GM18951 (cell line): Measurements from ENCODE around the gene ADGRG2.
"Not testable (repeated sequence)": the region's sequence is repeated elsewhere in the genome, so short reads cannot be mapped to it uniquely, and the experiment has no call there.

Experiments
- POLR2A ChIP-seq: IDR thresholded peaks from 4 replicates; pipeline ENCODE4 v1.6.1; 2011; ENCODE audit warnings: mild to moderate bottlenecking; ENCODE audit not compliant: insufficient read length, insufficient read depth; ENCODE audit errors: extremely low read depth
- in situ Hi-C: fragments of 300-500 bp; cut with MboI; formaldehyde crosslinking; loops from one replicate; pipeline ENCODE4 v1.12.0; 2022; ENCODE audit warnings: low sequenced_read_pairs, mixed read lengths, inconsistent platforms; ENCODE audit not compliant: unreplicated experiment

ADGRG2 gene

DNA sequence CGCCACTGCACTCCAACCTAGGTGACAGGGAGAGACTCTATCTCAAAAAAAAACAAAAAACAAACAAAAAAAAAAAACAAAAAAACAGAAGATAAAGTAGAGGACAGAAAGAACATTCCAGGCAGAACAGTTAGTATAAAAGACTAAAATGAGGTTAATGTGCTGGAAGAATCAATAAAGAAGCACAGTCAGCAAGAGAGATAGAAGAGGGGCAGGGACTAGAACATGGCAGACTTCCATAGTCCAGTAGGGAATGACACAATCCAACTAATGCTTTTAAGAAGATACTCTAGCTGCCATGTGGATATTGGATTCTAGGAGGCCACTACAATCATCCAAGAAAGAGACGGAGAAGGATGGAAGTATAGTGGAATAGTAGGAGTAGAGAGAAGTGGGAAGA is 11.6 kb downstream of the ADGRG2 start:
- no peak for TF ChIP-seq POLR2A
- in situ Hi-C loops, result no loop called here

DNA sequence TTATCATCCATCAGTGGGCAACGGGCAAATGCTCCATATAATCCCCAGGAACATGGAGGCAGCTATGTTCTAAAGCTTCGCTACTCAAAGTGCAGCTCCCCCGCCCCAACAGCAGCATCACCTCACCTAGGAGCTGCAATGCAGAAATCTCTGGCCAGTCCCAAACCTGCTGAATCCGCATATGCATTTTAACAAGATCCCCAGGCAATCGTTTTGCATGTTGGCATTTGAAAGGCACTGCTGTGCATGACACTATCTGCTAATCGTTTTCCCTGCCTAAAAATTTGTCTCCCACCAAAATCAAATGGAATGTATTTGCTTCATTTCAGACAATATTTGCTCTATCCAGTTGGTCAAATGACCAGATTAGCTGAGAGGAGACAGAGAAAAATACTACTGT is 15.2 kb downstream of the ADGRG2 start:
- no peak for TF ChIP-seq POLR2A
- in situ Hi-C loops, result no loop called here

DNA sequence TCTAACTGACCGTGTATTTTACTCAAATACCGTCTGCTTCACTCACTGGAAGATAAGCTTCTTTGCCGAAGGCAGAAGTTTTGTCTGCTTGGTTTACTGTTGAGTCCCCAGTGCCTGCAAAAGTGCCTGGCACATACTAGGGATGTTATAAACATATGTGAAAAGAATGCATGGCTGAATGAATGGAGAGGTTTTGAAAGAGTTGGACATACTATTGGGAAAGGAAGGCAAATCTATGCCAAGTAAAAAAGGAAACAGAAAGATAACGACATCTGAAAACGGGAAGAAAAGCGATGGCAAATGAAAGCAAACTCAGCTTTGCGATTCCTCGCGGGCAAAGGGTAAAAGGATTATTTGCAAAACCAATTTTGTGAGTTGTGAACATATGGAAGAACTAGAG is 21.7 kb downstream of the ADGRG2 start:
- no peak for TF ChIP-seq POLR2A
- in situ Hi-C loops, result no loop called here

DNA sequence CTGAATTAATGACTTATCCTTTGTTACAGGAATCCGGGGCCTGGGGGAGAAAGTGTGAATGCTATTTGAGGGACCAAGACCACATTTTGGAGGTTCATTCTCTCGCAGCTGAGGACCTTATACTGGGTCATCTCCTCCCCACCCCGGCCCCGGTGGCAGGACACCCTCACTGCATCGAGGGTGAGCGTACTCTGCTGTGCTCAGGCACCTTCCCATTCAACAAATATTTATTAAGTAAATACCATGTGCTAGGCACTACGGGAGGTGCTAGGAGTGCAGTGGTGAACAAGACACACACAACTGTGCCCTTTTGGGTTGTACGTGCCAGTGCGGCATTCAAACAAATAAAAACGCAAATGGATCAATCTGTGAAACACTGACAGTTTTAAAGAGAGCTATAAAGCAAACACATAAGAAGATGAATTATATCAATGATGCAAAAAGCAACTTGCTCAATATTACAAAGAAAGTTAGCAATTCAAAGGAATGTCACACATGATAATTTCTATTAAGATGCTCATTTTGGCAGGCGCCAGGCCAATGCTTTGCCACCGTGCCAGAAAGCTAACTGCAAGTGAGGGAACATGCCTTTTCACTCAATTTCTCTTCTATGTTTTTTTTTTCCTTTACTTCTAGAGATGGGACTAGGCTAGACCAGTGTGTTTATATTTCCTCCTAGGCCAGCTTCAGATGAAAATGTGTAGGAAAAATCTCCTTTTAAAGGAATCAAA is 24.6 kb downstream of the ADGRG2 start:
- TF ChIP-seq POLR2A, result no peak
- in situ Hi-C loops, result no loop called here

DNA sequence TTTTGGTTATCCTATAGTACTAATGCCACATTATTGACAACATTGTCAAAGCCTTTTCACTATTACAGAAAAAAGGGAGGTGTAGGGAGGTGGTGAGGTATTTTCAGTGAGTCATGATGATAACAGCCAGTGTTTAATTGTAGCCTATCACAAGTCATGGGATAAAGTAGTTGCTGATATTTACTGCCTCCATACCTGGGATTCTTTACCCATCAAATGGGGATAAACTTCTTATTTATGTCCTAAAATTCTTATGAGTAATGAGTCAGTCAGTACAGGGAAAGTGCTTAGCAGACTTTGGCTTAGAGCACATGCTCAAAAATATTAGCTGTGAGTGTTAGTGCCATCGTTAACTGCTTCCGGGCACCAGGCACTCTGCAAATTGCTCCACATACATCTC is 25.7 kb downstream of the ADGRG2 start:
- TF ChIP-seq POLR2A, result no peak
- in situ Hi-C loops, result no loop called here

DNA sequence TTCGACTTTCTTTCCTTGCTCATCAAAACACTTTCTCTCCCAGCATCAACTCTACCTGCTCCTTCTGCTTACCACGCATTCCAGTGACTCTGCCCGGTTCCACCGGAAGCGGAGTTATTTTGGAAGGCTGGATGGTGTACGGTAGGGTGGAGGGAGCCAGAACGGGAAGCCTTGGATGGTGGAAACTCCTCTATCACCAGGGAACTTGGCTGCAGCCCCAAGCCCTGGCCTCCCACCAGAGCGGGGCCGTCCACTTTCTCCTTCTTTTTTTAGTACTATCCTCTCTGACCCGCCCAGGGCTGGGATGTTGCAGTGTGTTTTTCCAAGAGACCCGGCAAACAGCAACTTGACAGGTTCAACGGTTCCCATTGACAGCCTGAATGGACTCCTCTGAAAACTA is 27.6 kb downstream of the ADGRG2 start:
- in situ Hi-C loops, result no loop called here
- no peak for TF ChIP-seq POLR2A

DNA sequence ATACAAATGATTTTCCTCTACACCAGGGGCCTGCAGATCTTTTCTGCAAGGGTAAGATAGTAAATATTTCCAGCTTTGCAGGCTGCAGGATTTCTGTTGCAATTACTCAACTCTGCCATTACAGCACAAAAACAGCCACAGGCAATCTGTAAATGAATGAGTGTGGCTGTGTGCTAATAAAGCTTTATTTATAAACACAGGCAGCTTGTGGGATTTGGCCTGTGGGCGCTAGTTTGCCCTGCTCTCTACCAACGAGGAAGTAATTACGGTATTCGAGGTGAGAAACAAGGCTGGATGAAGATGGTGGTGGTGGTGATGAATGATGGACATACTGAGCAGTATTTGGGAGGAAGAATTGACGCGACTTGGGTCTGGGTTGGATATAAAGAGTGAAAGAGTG is 30.7 kb downstream of the ADGRG2 start:
- no peak for TF ChIP-seq POLR2A
- in situ Hi-C loops, result no loop called here

DNA sequence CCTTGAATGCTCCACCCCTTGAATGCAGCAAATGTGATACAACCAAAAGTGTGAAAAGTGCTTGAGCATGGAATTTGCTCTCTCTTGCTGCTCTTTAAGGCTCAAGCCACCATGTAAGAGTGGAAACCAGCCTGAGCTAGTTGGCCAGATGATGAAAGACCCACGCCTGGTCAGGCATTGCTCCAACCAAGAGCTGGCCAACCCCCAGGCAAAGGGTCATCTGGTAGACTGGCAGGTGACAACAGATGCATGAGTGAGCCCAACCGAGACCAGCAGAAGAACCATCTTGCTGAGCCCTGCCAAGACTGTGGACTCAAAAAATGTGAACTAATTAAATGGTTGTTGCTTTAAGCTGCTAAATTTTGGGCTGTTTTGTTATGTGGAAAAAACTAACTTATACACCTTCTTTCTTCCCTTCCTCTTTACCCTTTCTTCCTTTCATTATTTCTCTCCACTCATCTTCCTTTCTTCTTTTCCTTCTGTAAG is 32.7 kb downstream of the ADGRG2 start:
- no peak for TF ChIP-seq POLR2A
- in situ Hi-C loops, result no loop called here

DNA sequence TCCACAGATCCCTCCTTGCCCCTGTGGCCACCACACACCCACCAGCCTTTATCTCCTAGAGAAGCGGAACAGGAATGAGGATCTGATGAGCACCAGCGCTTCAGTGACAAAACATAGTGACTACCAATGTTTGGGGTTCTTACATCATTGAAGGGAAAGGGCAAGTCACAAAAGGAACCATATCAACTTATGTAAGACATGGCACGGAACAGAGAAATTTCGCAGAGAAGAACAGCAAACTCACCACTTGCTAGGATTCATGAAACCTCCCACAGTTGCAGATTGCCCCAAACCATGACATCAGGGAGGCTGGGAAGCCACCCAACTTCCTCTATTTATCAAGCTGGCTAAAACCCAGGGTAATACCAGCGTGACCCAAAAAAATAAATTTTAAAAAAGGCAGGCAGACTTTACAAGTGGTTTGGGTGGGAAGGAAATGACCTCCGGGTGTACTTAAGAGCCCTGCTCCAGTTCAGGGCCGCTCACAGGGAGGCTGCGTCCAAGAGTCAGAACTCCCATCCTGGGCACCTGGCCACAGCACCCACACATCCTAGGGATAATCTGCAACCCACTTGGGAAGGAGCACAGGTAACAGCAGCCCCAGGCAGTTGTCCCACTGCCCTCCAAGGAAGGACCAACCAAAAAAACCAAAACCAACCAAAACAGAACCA is 36.0 kb downstream of the ADGRG2 start:
- in situ Hi-C loops, result no loop called here
- TF ChIP-seq POLR2A, result no peak

DNA sequence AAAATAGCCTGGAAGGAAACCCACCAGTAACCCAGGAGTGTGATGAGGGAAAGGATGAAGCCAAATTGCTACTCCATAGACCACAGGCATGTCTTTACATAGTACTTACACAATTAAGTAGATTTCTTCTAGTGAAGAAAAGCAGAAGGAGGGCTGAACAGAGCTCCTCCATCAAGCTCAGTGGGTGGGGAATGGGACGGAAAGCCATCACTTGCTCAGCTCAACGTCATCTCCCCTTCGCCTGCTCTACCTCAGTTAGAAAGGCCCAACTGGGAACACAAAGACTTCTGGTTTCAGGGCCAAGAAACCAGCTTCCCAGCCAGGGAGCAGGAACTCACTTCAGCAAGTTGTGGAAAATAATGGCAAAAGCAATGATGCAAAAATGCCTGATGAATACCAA is 36.6 kb downstream of the ADGRG2 start:
- in situ Hi-C loops, result no loop called here
- TF ChIP-seq POLR2A, result no peak

DNA sequence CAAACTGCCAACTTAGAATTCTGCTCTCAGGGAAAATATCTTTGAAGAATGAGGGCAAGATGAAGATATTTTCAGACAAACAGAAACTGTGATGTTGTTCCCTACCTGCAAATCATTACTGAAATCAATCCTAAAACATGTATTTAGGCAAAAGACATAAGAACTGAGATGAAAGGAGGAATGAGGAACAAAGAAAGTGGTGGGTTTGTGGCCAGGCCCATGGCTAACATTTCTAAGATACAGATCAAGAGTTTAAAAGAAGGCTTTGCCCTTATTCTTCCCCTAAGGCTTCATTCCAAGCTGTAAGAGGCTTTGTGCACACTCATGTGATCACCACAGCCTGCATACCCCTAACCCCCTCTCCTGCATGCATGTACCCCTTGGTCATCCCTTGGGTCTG is 46.5 kb downstream of the ADGRG2 start:
- TF ChIP-seq POLR2A, result no peak
- in situ Hi-C loops, result no loop called here

DNA sequence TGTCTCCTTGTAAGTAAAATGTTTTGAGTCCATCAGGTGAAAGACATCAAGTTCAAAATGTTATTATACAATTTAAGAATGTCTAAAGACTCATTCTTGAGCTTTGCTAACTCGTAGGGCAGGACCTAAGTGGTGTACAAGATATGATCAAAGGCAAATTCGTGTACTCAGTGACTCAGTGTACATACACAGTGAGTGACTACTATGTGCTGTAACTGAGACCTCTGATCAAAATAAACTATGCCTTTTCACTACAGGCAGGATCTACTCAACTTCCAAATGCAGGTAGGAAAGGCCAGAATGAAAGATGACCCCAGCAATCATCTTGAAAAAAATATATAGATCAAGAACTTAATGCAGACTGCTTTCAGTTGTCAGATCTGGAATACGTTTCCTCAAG is 49.9 kb downstream of the ADGRG2 start:
- in situ Hi-C loops, result no loop called here
- TF ChIP-seq POLR2A, result no peak

DNA sequence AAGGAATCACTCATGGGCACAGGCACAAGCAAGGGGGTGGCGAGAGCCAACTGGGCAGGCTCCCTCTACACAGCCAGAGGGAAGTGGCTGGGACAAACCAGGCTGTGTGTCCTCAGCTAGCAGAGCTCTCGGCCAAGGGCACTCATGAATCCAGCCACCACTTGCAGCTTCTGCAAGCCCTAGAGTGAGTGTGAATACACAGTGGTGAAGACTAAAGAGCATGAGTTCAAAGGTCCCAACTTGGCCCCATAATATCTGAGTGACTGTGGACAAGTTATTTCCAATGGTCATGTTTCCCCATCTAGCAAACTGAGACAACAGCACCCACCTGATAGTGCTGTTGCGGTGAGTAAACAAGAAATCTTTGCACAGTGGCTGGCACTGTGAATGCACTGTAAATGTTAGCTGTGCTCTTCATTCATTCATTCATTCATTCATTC is 51.7 kb downstream of the ADGRG2 start:
- in situ Hi-C loops, result no loop called here
- TF ChIP-seq POLR2A, result no peak

DNA sequence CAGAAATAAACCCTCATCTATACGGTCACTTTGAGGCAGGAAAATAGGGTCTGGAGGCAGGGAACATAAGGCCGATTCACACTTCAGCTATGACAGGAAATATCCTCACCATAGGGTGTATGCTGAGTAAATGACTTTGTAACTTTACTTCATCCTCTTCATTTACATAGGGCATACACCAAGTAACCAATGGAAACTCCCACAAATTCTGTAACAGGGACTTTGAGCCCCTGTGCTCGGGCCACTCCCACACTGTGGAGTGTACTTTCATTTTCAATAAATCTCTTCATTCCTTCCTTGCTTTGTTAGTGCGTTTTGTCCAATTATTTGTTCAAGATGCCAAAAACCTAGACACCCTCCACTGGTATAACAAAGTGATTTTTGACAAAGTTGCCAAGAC is 55.3 kb downstream of the ADGRG2 start:
- in situ Hi-C loops, result not testable (repeated sequence)

DNA sequence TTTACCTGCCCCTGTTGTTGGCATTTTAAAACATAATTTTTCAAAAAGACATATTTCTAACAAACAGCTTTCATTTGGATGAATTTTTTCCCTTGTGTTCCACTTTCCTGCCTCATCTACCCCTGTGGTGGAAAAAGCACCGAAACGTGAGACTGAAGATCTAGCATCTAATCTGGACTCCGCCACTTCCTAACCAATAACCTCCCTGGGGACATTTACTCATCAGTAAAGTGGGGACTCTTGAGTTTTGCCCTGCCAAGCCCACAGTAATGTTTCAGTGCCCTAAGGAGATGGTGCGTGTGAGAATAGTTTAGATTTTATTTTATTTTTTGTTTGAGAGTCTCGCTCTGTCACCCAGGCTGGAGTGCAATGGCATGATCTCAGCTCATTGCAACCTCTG is 56.7 kb downstream of the ADGRG2 start:
- in situ Hi-C loops, result no loop called here
- TF ChIP-seq POLR2A, result no peak

DNA sequence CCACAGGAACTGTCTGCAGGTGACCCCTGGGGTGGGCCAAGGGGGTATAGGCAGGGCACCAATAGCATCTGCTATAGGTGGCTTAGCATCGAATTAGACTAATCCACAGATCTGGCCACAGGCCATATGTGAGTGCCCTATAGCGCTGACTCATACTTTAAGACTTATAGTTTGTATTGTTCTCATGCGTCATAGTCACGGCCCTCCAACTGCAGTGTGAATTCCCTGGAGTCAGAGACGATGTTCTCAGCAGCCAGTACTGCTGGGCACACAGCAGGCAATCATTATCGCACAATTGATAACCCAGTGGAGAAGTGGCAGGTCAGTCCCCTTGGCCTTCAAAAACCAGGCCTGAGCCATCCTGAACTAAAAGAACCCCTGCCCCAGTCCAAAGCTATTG is 58.1 kb downstream of the ADGRG2 start:
- in situ Hi-C loops, result no loop called here

More for the DNA sequence above, 58.1 kb downstream of the ADGRG2 start:
- TF ChIP-seq POLR2A, result no peak
